AG09319 (cell line): ENCODE results near the gene THSD4.
A peak's percentile ranks its signal among the peaks of the same experiment; 100 is the strongest.

Source experiments
- DNase-seq: peaks from one replicate; pipeline ENCODE4 v3.0.0-alpha.2; 2010; ENCODE audit warnings: low read depth; ENCODE audit errors: extremely low read depth
- TF ChIP-seq, protein P1 (sequence below): IDR thresholded peaks from 2 replicates; pipeline ENCODE4 v1.5.1; 2011; ENCODE audit warnings: low read depth, mild to moderate bottlenecking, inconsistent platforms, low read length, moderate library complexity

The THSD4 gene

DNA sequence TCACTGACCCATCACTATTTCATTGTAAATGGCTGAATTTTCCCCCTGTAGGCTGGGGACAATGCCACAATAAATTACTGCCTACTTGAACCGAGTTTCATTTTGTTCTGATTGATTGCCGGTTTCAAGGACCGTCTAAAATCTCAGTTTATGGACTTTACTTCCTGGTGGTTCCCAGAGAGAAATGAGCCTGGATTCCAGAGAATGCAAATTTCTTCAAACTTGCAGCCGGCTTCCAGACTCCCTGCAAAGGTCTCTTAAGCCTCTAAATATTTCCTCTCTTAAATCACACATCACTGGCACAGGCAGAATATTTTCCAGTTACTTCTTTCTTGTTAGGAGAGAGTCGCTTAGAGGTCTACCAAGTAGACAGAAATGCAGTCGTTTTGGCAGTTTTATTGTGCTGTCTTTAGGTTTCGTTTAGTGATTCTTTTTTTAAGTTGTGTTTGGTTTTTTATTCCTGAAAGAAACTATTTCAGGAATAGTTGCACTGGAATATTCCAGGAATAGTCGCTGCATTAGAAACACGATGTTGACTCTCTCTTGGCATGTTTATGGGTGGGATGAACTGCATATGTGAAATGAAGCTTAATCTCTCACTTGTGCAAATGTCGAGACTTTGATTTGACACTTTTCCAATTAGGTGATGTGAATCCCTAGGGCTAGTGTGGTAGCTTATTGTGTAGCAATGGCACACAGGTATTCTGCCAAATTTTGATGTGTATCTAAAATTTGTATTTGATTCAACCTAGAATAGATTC lies 411.0 kb downstream of the THSD4 start:
- TF ChIP-seq, protein P1, sequence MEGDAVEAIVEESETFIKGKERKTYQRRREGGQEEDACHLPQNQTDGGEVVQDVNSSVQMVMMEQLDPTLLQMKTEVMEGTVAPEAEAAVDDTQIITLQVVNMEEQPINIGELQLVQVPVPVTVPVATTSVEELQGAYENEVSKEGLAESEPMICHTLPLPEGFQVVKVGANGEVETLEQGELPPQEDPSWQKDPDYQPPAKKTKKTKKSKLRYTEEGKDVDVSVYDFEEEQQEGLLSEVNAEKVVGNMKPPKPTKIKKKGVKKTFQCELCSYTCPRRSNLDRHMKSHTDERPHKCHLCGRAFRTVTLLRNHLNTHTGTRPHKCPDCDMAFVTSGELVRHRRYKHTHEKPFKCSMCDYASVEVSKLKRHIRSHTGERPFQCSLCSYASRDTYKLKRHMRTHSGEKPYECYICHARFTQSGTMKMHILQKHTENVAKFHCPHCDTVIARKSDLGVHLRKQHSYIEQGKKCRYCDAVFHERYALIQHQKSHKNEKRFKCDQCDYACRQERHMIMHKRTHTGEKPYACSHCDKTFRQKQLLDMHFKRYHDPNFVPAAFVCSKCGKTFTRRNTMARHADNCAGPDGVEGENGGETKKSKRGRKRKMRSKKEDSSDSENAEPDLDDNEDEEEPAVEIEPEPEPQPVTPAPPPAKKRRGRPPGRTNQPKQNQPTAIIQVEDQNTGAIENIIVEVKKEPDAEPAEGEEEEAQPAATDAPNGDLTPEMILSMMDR = no peak
- no peak for DNase-seq

DNA sequence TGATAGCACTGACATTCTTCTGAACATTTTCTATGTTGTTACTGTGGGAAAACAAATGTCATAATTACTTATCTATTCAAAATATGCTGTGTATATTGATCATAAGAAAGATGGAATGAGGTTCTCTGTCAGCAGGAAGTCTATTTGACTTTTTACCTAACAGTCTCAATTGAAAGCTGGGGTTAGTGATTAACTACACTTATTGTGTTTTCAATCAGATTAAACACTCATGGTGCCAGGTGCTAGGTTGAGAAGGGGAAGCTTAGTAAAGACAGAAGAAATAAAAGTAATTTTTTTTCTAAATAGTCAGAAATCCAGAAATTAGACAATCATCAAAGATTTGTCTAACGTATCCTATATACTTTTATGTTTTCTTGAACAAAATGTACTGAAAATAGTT lies 414.1 kb downstream of the THSD4 start:
- DNase-seq = no peak
- TF ChIP-seq, protein P1 = no peak

DNA sequence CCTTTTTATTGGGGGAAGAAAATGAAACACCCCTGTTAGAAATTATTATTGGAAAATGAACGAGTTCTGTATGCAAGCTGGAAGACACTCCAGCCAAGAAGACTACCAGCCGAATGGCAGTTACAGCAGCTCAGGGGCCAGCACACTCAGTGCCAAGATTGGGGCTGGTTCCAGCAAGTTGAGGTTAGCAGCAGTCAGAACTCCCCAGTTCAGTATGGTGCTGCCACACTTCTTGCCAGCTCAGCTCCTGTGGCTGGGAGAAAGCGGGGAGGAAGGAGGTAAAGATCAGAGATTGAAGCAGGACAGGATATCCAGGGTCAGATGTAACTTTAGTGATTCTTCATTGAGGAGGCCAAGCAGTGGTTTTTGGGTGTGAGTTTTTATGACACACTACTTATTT lies 414.8 kb downstream of the THSD4 start:
- TF ChIP-seq, protein P1 = no peak
- DNase-seq = no peak

DNA sequence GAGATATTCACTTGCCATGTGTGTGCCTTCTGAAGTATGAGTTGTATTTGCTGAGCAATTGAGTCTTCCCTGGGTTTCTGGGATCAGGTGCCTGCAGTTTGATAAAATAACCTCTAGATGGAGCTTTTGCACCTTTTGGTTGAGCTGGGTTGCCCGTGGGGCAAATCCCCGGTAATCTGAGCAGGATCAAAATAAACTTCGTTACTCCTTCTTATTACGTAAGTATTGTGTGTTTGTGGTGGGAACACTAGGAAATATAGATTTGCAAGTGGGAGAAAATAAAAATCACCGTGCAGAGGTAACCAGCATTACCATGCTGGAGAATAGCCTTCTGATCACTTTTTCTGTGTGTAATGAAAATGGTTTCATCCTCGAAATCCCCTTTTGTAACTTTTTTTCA lies 417.7 kb downstream of the THSD4 start:
- TF ChIP-seq, protein P1 = peak; percentile 52
- DNase-seq = no peak

DNA sequence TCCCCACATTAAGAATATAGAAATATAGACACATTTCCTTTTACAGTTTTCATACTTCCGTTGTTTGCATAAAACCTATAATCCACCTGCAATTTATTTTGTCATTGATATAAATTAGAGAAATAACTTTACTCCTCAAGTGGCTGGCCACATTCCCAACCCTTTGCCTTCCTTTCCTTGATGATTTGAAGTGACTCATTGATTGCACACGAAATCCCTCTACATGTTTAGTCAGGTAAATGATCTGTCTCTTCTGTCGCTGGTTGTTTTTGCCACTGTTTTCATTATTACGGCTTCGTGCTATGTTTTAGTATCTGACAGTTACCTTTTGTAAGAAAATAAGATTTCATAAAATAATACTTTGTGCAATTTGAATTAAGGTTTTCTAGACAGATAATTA lies 422.9 kb downstream of the THSD4 start:
- TF ChIP-seq, protein P1 = no peak
- no peak for DNase-seq

DNA sequence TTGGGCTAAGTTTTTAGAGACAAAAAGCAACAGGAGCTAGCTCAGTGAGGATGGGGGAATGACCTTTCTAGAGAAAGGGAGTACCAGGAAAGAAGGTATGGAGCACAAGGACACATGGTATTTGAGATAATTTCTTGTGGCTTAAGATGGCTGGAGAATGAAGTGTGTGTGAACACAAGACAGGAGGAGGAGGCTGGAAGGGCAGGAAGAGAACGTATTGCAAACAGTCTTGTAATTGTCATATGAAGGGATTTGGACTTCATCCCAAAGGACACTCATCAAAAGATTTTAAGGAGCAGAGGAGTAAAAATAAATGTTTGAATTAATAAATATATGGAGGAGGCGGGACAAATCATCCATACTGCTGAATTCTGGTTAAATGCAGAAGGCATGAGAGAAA lies 426.5 kb downstream of the THSD4 start:
- no peak for DNase-seq
- TF ChIP-seq, protein P1 = no peak

DNA sequence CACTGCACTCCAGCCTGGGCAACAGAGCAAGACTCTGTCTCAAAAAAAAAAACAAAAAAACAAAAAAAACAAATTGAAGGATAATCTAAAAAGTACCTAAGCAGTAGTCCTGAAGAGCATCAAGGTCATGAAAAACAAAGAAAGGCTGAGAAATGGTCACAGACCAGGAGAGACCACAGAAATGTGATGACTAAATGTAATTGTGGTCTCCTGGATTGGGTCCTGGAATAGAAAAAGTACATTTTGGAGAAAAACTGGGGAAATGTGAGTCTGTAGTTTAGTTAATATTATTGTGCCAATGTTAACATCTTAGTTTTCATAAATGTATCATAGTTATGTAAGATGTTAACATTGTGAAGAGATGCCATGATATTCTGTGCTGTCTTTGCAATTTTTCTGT lies 427.6 kb downstream of the THSD4 start:
- TF ChIP-seq, protein P1 = no peak
- DNase-seq = no peak
